Kidney glomerular epithelial cell (primary cell): Measurements from ENCODE around the gene RGS17.
"Not testable (repeated sequence)": the region's sequence is repeated elsewhere in the genome, so short reads cannot be mapped to it uniquely, and the experiment has no call there.

Experiments used
- DNase-seq: peaks from one replicate; lab custom pipeline; 2025; lab: John Stamatoyannopoulos, UW

Gene RGS17

GRCh38 chr6:153032255-153032882 is 98.7 kb downstream of the RGS17 start:
- peak; percentile 16 for DNase-seq

GRCh38 chr6:153031335-153031955 is 99.6 kb downstream of the RGS17 start:
- peak; percentile 3 for DNase-seq

DNA sequence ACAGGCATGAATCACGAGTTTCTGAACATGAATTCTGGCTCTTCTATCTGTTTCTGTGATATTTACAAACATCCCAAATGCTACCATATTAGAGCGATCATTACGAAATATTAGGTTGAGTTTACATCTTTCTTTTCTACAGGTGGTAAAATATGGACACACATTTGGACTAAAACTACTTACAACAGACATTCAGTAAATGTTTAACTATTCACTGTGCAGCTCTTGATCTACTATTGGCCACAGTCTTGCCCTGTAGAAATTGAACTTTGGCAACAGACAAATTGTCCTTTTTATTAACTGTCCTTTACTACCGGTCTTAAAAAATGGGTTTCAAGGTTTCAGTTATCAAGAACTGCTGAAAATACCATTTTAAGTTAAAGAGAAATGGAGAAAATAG is 102.1 kb downstream of the RGS17 start:
- no peak for DNase-seq

GRCh38 chr6:153028286-153028685 is 102.8 kb downstream of the RGS17 start:
- DNase-seq: no peak

- no peak for DNase-seq
Measured at GRCh38 chr6:153027480-153027879, 103.6 kb downstream of the RGS17 start.

- no peak for DNase-seq
Measured at GRCh38 chr6:153024709-153025017, 106.4 kb downstream of the RGS17 start.

- peak; percentile 69 for DNase-seq
Measured at GRCh38 chr6:153023977-153024708, 106.9 kb downstream of the RGS17 start.

GRCh38 chr6:153018355-153018754 is 112.7 kb downstream of the RGS17 start:
- DNase-seq: no peak

- DNase-seq: no peak
Measured at GRCh38 chr6:153016846-153017245, 114.2 kb downstream of the RGS17 start.

GRCh38 chr6:153015094-153015640 is 115.9 kb downstream of the RGS17 start:
- DNase-seq: no peak

- DNase-seq: no peak
Measured at GRCh38 chr6:153013438-153013837, 117.6 kb downstream of the RGS17 start.

- DNase-seq: no peak
Measured at GRCh38 chr6:153012856-153013255, 118.2 kb downstream of the RGS17 start.

GRCh38 chr6:153003366-153003690 is 127.8 kb downstream of the RGS17 start:
- DNase-seq: no peak

DNA sequence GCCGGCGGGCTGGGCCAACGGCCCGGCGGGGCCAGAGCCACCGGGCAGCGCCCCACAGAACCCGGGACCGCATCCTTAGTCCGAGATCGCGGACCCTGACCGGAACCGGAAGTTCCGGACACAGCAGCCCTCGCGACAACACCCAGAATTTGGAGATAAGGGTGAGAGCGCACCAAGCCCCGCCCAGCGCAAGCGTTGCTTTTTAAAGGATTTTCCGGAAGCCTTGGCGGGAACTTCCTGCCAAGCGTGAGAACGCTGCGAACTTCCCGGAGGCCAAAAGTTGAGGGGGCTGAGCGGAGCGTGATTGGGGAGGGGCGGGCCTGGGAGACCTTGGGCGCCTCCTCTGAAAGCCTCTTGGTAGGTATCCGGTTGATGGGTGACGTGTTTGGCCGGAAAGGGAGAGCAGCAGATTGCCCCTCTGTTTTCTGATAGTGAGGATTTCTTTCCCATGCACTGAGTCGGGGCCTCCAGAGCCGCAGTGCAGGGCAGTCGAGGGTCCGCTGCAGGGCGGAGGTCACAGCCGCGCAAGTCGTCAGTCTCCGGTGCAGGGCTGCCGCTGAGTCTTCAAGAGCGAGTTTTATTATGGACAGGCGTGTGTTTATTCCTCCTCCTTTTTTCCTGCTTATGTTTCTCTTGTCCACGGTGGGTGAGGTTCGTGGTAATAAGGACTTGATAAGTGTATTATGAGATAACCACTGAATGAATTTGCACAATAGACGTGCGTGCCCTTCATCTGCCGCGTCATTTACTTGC is 128.3 kb downstream of the RGS17 start, which contains the start of gene MTRF1L:
MTRF1L (minus strand) TSS at position 97 of the 753 bp plus-strand sequence; CDS start at position 73, 24 bp downstream.
- DNase-seq: peak; percentile 90

DNA sequence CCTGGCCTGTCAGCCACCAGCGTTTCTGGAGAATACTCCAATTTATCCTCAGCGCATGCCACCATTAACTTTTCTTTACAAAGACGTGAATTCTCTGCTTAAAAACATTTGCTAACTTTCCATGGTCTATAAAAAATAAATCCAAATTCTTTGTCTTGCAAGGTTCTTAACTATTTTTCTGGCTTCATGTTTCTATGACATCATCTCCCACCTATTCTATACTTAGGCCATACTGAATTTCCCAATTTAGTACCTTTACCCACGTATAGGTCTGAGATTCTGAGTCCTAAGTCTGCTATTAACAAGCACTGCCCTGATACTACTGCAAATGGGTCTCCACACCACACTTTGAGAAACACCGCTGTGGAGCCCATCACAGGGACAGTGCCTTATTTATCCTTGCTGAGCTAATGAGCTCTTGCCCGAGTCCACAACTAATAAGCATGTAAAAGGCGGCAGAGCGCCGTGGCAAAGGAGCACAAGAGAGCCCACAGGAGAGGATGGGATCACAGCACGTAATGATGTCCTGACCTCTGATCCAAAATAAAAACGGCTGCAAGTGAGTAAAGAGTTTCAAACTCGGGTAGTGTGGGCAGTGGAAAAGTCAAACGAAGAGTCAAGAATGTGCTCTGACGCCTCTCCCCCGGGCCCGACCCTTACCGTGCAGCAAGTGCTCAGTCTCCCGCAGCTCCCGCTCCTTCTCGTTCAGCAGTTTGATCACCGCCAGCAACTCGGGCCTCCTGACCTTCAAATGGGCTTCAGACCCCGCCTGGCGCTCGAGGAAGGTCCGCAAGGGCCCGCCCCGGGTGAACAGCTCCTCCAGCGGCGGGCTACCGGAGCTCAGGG is 129.1 kb downstream of the RGS17 start:
- no peak for DNase-seq

DNA sequence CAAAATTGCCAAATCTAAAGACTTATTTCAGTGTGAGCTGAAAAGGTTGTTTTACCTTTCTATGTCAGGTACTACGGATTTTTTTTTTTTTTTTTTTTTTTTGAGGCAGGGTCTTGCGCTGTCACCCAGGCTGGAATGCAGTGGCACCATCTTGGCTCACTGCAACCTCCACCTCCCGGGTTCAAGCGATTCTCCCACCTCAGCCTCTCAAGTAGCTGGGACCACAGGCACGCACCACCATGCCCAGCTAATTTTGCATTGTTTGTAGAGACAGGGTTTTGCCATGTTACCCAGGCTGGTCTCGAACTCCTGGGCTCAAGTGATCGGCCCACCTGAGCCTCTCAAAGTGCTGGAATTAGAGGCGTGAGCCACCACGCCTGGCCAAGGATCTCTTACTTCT is 130.3 kb downstream of the RGS17 start:
- not testable (repeated sequence) for DNase-seq

DNA sequence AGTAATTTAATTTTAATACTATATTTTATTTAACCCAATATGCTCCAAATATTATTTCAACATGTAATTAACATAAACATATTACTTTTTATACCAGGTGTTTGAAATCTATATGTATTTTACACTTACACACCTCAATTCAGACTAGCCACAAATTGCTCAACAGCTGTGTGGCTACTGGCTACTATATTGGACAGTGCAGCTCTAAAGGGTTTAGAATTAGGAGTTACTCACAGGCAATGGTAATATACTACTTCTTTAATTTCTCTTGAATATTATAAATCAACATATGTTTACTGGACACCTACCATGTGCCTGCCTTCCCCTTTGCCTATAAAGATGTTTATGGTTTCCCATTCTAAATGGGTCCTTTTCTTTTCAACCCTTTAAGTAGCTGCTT is 130.8 kb downstream of the RGS17 start:
- no peak for DNase-seq

DNA sequence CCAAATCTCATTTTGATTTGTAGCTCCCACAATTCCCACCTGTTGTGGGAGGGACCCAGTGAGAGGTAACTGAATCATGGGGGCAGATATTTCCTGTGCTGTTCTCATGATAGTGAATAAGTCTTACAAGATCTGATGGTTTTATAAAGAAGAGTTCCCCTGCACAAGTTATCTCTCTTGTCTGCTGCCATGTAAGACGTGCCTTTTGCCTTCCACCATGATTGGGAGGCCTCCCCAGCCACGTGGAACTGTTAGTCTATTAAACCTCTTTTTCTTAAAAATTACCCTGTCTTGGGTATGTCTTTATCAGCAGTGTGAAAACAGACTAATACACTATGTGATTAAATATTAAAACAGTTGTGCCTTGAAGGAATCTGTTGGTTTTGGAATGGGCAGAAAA is 131.5 kb downstream of the RGS17 start:
- not testable (repeated sequence) for DNase-seq

- DNase-seq: no peak
Measured at GRCh38 chr6:152993847-152994246, 137.2 kb downstream of the RGS17 start.

DNA sequence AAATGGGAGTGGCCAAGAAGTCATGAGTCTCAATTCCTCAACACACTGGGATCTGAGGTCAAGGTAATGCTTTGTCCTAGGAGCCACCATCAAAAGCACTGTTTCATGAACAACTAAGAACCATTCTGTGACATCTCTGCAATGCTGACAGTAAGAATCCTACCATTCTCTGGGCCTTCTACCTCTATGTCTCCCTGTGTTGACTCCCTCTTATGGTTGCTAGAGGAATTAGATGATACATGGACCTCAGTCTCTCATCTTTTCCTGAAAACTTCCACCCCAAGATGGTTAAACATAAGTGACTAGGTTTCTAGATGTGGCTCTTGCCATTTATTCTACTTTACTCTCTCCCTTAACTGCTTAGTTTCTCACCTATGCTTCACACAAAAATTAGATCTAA is 137.7 kb downstream of the RGS17 start:
- DNase-seq: no peak

GRCh38 chr6:152986978-152987377 is 144.1 kb downstream of the RGS17 start:
- no peak for DNase-seq

DNA sequence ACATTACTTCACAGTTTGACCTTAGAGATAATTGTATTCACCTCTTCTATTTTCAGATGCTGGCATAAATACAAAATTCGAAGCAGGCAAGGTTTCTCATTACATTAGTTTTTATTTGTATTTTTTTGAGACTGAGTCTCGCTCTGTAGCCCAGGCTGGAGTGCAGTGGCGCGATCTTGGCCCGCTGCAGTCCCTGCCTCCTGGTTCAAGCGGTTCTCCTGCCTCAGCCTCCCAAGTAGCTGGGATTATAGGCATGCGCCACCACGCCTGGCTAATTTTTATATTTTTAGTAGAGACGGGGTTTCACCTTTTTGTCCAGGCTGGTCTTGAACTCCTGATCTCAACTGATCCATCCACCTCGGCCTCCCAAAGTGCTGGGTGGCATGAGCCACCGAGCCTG is 145.8 kb downstream of the RGS17 start:
- not testable (repeated sequence) for DNase-seq
